HG03108 (cell line): Measurements from ENCODE around the gene FUT3.
"Not testable (repeated sequence)": the region's sequence is repeated elsewhere in the genome, so short reads cannot be mapped to it uniquely, and the experiment has no call there.

ENCODE experiments used
- ATAC-seq: cut with Tn5 transposase; IDR thresholded peaks from one replicate; pipeline ENCODE4 v1.9.1; 2021; ENCODE audit warnings: moderate library complexity; ENCODE audit not compliant: unreplicated experiment

The FUT3 gene

DNA sequence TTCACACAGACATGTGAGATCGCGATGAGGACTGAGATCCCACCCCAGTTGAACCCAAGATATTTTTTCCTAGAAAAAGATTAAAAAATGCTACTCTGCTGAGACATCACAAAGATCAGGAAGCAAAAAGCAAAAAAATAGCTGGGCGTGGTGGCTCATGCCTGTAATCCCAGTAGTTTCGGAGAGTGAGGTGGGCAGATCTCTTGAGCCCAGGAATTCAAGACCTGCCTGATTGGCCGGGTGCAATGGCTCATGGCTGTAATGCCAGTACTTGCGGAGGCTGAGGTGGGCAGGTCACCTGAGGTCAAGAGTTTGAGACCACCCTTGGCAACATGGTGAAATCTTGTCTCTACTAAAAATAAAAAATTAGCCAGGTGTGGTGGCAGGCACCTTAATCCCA is 1.1 kb downstream of the FUT3 start:
- no peak for ATAC-seq

DNA sequence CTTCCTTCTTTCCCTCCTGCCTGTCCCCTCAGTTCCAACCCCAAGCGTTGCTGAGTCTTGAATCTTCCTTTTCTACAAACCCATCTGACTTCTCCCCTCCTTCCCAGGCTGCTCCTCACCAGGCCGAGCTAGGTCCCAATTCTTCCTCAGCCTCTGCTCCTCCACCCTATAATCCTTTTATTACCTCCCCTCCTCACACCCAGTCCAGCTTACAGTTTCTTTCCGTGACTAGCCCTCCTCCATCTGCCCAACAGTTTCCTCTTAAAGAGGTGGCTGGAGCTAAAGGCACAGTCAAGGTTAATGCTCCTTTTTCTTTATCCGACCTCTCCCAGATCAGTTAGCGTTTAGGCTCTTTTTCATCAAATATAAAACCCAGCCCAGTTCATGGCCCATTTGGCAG is 2.6 kb downstream of the FUT3 start:
- not testable (repeated sequence) for ATAC-seq

DNA sequence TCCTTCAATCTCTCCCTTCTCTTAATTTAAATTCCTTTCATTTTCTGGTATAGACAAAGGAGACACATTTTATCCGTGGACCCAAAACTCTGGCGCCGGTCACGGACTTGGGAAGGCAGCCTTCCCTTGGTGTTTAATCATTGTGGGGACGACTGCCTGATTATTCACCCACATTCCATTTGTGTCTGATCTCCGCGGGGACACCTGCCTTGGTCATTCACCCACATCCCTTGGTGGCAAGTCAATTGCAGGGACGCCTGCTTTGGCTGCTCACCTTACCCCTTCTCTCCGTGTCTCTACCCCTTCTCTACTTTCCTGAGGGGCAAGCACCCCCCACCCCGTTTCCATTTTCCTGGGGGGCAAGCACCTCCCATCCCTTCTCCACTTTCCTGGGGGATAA is 3.4 kb downstream of the FUT3 start:
- not testable (repeated sequence) for ATAC-seq

DNA sequence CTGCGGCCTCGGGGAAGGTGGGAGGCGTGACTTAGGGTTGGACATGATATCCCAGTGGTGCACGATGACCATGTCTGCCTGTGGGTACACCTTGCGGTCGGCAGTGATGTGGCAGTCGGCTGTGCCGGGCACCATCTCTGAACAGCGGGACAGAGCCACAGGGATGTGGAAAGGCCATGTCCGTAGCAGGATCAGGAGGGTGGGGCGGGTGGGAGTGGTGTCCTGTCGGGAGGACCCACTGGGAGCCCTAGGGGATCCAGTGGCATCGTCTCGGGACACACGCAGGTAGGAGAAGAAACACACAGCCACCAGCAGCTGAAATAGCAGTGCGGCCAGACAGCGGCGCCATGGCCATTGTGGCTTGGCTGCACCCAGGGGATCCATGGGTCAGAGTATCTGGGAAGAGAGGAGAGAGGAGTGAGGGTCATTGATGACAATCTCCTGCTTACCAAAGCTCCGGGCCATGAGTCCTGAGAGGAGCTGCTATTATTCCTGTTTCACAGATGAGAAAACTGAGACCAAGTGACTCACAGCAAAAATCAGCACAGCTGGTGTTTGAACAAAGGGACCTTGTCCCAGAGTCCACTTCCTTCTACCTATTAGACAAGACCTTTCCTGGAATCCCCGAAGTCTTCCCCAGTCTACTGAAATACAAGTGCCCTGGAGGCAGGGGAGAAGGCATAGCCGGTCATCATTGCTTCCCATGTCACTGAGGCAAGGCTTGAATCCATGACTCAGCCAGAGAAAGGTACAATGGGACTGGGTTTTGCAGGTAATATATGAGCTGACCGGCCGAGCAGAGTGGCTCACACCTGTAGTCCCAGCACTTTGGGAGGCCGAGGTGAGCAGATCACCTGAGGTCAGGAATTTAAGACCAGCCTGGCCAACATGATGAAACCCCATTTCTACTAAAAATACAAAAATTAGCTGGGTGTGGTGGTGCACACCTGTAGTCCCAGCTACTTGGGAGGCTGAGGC is 6.5 kb downstream of the FUT3 start:
- ATAC-seq = no peak

DNA sequence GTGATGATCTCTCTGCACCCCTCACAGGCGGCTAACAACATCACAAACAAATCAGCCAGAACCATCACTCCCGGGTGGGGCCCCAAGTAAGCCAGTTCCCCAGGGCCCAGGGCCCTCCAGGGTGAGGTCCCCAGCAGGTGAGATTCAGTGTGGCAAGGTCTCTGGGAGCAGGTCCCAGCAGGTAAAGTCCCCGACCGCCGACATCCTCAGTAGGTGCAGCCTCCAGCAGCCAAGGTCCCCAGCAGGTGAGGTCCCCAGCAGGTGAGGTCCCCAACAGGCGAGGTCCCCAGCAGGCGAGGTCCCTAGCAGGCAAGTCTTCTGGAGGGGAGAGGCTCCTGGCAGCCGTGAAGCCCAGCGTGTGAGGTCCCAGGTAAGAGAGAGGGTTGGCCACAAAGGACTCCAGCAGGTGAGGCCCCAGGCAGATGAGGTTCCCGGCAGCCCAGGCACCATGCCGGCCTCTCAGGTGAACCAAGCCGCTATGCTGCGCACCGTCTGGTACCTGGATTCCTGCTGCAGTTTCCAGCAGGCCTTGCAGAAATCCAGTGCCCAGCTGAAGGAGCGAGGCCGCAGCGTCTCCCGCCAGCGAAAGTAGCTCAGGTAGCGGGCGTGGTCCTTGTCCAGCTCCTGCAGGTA is 7.8 kb downstream of the FUT3 start:
- no peak for ATAC-seq

DNA sequence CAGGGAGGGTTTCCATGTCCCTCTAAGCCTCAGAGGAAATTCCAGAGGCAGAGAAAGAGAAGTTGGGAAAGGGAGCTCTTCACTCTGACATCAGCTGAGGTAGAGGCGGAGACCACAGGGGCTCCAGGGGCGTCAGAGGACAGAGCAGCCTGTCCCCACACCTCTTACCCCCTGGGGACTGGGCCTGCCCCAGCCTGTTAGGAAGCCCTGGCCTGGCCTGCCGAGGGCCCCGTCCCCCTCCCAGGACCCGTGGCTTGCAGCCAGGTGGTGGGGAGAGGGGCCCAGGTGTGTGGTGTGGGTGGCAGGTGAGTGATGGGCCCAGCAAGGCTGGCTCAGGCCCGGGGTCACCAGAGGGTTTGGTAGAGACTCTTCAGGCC is 9.5 kb downstream of the FUT3 start:
- not testable (repeated sequence) for ATAC-seq

DNA sequence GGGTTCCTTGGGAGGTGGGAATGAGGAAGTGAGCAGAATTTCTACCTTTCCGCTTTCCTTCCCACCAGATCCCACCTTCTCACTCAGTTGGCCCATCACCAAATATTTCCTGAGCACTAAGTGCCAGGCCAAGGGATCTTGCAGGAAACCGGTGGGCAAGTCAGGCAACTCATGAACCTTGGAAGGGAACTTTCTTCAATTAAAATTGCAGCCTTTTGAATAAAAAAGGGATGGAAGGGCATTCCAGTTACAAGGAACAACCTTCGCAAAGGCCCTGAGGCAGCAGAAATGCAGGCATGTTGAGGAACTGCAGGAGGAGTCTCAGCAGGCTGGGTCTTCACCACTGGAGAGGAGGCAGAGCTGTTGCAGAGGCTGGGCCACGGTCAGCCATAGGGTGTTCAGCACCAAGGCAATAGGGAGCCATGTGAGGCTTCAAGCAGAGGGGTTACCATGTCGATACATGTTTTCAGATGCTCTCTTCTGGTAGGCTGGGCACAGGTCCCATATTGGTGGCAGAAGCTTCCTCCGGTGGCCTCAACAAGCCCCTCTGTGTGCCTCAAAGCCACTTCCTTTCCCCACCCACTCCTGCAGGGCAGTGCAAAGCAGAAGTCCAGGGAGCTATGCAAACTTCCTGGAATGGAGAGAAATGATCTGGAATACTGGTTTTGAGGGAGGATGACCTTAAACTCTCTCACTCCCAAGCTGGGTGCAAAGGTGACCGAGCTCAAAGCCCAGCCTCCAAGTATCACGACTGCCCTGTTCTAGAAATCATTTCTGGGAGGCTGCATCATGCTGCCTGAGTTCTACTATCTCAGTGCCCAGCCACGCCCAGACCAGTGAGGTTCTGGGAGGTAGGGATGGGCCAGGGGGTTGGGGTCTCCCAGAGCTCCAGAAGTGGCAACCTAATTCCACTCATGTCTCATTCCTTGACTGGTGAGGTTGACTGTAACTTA is 11.9 kb downstream of the FUT3 start, which contains the start of gene FUT6:
TSS of gene FUT6 (minus strand) at position 638 of the 953 bp plus-strand sequence. CDS start 7,135 bp downstream, outside the sequence.
- ATAC-seq = no peak

DNA sequence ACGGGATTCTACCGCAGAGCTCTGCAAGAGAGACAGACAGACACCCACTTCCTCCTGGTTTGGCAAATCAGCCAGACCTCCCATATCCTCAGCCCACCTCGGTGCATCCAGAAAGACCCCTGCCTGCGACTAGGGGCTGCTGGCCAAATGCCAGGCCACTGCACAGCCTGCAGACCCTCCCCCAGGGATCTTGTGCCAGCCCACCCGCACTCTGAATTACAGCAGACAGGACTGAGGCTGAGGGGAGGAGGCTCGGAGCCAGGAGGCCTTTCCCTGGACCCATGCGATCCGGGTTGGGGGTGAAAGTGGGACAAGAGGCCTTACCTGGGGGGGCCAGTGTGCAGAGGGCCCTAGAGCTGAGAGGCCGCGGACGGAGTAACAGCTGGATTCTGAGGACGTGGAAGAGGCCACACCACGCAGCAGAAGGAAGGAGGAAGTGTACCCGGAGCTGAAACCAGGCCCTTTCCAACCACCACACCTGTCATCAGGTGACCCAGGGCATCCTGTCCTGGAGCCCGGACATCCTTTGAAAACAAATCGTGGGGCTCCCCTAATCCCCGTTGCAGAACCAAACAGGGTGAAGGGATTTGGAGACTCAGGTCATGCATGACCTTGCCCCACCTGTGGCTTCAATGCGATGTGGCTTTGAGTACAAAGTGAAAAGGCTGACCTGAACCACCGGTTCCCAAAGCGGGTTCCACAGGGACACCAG is 12.7 kb downstream of the FUT3 start:
- ATAC-seq = no peak

DNA sequence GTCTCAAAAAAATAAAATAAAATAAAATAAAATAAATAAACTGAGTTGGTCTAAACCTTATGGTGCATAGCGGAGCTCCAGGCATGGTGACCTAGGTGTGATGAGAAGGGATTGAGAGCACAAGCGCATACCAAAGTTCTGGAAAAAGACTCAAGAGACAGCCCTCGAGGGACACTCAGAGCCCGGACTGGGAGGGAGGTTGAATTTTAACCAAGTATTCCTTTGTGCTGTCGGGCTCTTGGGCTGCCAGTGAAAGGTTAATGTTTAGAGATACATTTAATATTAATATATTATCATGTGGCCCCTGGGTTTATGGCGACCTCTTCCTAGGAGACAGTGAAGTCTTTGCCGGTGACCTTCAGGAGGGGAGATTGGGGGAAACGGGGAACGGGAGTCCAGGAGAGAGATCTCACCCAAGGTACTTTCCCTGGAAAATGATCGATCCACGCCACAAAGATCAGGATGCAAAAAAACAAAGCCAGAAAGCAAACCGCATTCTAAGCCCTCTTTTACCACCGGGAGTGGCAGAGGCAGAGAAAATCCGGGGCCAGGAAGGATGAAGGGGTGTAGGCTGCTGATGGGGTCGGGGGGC is 13.4 kb downstream of the FUT3 start:
- no peak for ATAC-seq

DNA sequence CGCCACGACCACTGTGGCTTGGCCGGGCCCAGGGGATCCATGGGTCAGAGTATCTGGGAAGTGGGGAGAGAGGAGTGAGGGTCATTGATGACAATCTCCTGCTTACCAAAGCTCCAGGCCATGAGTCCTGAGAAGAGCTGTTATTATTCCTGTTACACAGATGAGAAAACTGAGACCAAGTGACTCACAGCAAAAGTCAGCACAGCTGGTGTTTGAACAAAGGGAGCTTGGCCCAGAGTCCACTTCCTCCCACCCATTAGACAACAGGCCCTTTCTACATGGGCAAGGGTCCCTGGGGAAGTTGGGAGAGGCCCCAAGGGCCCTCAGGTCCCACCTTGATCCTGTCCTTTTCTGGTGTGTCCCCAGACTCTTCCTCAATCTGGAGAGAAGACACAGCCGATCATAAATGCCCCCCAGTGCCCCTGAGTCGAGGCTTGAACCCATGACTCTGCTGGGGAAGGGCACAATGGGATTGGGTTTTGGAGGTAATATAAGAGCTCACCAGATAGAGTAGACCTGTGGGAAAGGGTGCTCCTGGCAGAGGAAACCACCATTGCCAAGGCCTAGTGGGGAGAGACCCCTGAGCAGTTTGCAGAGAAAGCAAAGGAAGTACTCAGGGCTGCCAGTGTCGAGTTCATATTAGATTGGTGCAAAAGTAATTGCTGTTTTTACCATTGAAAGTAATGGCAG is 18.6 kb downstream of the FUT3 start:
- no peak for ATAC-seq

DNA sequence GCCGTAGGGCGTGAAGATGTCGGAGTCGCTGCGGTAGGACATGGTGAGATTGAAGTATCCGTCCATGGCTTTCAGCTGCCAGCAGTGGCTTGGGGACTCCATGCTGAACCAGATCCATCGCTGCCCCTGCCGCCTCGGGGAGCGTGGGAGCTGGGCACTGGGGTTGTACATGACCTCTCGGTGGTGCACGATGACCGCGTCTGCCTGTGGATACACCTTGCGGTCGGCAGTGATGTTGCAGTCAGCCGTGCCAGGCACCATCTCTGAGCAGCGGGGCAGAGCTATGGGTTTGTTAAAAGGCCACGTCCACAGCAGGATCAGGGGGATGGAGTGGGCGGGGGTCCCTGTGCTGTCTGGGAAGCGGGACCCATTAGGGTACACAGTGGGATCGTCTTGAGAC is 19.2 kb downstream of the FUT3 start:
- ATAC-seq = no peak

DNA sequence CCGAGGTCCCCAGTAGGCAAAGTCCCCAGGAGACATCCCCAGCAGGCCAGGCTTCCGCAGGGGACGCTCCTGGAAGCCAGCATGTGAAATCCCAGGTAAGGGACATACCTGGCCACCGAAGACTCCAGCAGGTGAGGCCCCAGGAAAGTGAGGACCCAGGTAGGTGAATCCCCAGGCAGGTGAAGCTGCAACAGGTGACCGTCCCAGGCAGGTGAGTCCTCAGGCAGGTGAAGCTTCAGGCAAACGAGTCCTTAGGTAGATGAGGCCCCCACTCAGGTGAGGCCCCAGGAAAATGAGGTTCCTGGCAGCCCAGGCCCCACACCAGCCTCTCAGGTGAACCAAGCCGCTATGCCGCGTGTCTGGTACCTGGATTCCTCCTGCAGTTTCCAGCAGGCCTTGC is 20.1 kb downstream of the FUT3 start:
- ATAC-seq = no peak

DNA sequence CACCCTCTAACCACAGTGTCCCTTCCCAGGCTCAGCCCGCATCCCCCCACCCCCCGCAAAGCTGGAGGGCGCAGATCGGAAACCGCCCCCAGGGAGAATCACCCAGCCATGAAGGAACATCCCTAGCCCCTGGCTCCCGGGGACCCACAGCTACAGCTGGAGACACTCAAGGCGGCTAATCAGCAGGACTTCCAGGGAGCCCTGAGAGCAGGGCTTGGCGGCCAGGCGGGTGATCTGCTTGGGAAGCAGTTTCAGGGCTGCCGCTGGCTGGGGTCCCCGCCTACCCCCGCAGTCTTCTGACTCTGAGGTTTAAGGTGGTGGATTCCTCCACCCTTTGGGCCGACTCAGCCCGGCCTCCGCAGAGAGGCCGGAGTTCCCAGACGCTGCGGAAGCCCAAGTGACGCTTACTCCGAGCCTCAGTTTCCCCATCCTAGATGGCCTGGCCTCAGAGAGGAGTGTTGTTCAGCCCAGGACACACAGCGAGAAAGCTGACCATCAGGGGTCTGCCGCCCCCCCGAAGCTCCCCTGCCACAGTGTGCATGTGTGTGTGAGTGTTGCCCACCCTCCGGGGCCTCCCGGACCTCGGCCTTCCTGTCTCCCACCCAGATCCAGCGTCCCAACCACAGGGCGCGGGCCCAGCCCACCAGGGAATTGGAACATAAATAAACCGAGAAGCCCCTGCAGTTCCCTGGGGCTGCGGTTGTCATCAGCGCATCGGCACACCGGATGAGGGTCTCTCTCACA is 21.5 kb downstream of the FUT3 start:
- no peak for ATAC-seq

DNA sequence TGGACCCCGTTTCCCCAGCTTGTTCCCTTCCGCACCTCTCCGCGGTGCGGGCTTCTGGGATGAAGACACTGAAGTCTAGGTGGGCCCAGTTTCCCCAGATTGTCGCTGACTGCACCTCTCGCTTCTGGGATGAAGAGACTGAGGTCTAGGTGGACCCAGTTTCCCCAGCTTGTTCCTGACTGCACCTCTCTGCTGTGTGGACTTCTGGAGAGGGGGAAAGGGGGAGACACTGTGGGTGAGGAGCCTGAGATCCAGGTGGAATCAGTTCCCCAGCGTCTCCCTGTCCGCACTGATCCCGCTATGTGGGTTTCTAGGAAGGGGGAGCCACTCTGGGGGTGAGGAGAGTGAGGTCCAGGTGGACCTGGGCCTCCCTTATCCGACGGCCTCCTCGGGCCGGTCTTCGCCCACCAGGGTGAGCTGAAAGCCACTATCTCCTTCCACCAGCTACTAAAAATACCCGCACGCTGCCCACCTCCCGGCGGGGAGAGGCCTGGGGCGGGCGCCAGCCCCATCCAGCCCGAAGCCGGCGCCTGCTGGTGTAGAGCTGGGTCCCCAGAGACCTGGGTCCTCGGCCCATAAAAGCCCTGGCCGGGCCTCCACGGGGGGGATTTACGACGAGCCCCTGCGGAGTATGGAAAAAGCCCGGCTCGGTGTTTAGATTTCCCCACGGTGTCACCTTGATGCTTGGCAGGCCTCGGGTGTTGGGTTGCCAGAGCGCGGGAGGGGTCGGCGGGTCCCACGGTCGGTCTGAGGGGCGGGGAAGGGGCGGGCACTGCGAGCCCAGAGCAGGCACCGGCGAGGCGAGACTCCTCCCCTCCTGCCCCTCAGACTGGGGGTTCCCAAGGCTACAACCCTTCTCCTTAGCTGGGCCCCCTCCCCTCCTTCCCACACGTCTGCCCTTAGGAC is 22.3 kb downstream of the FUT3 start:
- no peak for ATAC-seq

DNA sequence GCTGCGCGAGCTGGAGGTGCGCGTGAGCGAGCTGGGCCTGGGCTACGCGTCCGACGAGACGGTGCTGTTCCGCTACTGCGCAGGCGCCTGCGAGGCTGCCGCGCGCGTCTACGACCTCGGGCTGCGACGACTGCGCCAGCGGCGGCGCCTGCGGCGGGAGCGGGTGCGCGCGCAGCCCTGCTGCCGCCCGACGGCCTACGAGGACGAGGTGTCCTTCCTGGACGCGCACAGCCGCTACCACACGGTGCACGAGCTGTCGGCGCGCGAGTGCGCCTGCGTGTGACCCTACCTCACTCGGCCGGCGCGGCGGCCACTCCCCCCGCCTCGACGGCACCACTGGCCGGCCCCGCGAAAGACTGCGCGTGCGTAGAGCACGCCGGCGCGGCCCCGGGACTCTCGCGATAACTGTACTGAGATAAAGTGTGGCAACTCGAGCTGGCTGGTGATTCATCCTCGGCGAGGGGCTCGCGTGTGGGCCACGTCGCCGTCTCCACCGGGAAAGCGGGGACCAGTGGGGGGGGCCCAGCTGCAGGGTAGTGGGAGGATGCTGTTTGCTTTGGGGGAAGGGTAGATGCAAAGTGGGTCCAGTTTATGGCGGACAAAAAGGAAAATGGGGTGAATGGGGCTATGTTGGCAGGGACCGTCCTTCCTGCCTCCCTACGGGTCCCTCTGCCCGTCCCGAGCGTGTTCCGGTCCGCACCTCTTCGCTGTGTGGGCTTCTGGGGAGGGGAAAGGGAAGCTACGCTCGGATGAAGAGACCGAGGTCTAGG is 23.2 kb downstream of the FUT3 start:
- ATAC-seq = peak; percentile 67

DNA sequence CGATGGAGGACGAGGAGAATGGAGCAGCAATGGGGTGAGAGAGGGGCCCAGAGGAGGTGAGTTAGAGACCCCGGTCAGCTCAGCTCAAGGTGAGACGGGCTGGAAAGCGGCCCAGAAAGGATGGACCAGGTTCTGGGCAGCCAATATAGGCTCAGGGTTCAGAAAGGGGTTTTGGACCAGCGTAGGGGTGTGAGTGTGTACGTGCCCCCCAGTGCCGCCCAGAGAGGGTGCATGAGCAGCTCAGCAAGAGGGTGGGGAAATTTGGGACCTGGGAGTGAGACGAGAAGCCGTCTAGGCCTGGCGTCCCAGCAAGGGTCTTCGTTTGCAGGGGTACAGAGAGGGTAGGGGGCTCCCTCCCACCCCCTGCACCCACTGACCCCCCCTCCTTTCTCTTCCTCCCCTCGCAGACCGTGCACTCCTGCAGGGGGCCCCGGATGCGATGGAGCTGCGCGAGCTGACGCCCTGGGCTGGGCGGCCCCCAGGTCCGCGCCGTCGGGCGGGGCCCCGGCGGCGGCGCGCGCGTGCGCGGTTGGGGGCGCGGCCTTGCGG is 23.8 kb downstream of the FUT3 start:
- no peak for ATAC-seq
